Superior temporal gyrus (tissue), 1 donor: ENCODE data around the gene BEND6.

Experiments used
- DNase-seq: peaks from one replicate; pipeline ENCODE4 v3.0.0-alpha.2; 2016; ENCODE audit errors: extremely low spot score

BEND6 gene, protein sequence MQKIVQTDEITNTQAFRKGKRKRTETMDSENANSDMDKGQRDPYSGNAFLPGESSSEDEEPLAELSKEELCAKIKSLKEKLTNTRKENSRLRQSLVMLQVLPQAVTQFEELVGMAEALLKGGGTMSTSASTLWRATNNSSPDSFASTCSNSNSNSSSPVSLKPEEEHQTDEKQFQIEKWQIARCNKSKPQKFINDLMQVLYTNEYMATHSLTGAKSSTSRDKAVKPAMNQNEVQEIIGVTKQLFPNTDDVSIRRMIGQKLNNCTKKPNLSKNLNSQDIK

GRCh38 chr6:56954403-56955170, at the start of gene BEND6:
TSS of gene BEND6 (plus strand) at chr6:56955107. CDS start at chr6:56981811, 26,704 bp downstream.
- DNase-seq, result peak; percentile 69

DNA sequence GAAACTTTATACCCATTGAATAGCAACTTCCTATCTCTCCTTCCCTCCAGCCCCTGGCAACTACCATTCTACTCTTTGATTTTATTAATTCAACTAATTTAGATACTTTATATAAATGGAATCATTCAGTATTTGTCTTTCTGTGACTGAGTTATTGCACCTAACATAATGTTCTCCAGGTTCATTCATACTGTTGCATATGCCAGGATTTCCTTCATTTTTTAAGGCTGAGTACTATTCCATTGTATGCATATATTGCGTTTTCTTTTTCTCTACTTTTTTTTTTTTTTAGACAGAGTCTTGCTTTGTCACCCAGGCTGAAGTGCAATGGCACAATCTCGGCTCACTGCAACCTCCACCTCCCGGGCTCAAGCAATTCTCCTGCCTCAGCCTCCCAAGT, 49.5 kb upstream of the BEND6 start:
- no peak for DNase-seq

GRCh38 chr6:56906752-56907151, 48.2 kb upstream of the BEND6 start:
- no peak for DNase-seq

DNA sequence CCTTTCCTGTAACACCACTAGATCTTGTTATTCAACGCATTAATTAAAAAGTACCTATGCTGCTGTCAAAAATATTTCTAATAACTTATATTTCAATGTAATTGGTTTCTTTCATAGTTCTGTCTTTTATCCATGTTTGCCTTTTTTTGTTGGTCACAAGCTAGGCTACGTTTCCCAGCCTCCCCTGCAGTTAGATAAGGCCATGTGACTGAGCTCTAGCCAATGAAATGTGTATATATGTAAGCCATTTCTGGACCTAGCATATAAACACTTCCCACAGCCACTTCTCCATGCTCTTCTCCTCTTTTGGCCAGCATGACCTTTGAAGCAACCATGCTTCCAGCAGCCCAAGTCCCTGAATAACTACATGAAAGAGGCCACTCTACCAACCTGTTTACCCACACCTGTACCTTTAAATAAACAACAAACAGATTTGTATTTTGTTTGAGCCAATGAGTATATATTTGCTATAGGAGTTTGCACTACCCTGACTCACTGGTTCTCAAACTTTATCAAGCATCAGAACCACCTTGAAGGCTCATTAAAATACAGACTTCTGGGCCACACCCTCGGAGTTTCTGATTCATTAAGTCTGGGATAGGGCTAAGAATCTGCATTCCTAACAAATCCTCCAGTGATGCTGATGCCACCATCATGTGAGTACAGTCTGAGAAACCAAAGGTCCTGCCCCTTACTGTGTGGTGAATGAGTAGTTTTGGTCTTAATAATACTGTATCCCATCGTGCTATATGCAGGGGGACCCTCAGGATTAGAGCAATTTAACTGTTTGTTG, 45.6 kb upstream of the BEND6 start:
- DNase-seq, result no peak

- no peak for DNase-seq
These were observed 43.1 kb upstream of the BEND6 start for GRCh38 chr6:56911847-56912246.

DNA sequence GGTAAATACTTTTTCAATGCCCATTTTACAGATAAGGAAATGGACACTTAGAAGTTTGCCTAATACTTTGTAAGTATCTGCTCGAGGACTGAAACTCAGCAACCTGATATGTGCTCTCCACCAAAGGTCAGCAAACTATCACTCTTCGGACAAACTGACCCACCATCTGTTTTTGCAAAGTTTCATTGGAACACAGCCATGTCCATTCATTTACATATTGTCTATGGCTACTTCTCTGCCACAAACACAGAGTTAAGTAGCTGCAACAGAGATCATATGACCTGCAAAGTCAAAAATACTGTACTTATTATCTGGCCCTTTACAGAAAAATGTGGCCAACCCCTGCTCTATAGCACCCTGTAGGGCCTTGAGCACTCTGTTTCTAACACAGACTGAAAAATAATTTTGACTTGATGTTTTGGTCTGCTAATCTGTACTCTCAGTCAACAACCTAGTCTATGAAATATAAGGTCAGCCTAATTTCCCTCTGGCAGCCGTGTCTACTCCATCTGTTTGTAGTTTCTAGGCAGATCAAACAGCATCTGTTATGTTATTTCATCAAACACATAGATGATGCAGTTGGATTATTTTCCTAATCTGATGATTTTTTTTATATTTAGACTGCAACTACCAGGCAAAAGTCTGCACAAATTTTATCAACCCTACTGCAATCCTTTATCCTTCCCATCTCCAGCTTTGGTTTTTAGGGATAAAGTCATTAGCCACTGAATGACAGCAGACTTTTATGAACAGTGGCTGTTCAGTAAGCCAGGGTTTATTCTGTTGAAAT, 41.4 kb upstream of the BEND6 start:
- no peak for DNase-seq

- peak; percentile 76 for DNase-seq
These were observed 39.9 kb upstream of the BEND6 start for GRCh38 chr6:56914798-56915658.

GRCh38 chr6:56915832-56916231, 39.1 kb upstream of the BEND6 start:
- DNase-seq, result no peak

DNA sequence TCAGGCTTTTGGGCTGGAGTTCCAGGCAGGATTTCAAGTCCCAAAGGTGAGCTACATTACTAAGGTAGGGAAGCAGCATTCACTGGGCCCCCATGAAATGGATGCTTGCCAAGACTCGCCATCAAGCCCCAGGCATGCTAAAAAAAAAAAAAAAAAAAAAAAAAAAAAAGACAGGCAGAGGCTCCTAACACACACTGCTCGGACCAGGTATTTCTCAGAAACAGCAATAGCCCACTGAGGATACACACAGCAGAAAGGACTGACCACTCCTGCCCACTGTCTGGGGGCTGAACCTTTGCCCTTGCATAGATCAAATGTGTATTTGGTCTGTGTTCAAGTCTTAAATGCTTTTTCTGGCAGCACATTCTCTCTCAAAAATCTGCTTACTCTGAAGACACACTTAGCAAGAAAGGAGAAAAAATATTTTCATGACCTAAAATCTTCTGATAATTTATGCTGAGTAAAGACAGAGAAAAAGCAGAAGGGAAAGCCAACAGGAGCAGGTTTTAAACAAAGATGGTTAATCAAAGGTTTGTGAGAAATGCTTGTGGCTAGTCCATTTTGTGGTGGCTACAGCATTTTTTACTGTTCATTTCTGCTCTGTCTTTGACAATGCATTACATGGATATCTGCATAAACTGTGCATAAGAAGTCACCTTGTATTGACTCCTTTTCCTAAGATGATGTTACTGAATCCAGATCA, 37.9 kb upstream of the BEND6 start:
- no peak for DNase-seq

GRCh38 chr6:56922645-56923044, 32.3 kb upstream of the BEND6 start:
- DNase-seq, result no peak

GRCh38 chr6:56923565-56923964, 31.3 kb upstream of the BEND6 start:
- DNase-seq, result no peak

- no peak for DNase-seq
These were observed 27.1 kb upstream of the BEND6 start for GRCh38 chr6:56927538-56928453.

DNA sequence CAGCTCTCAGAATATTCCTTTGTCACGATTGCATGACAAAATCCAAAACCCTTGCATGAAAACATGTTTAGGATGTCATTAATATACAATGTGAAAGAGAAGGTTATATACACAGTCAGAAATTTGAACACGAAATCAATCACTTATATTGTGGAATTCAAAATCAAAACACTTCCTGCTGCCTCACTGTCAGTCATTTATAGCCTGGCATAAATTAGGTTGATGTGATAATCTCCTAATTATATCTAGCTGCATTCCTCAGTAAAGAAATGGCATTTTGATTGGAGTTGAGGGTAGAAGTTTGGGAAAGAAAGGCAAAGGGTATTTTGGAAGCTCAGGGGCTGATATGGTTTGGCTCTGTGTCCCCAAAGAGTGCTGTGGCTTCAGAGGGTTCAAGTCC, 24.1 kb upstream of the BEND6 start:
- no peak for DNase-seq

DNA sequence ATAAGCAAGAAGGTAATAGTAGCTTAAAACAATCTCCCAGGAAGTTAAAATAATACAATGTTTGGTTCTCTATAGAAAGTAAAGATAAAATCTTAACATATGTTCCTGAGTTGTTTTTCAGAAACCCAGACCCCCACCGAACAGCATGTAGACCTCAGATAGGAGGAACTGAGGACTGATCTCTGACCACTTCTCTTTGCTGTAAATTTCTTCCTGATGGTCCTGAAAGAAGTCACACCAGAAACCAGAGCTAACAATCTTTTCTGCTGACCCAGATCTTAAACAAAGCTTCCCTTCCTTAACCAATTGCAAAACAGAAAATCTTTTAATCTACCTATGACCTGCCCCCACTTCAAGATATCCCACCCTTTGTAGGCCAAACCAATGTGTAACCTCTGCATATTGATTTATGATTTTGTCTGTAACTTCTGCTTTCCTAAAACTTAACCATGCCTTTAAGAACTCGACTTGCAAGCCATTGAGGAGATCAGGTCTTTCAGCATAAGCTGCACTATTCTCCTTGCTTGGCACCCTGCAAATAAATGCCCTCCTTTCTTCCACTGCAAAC, 21.9 kb upstream of the BEND6 start:
- DNase-seq, result no peak

- no peak for DNase-seq
These were observed 21.3 kb upstream of the BEND6 start for GRCh38 chr6:56933650-56934049.

DNA sequence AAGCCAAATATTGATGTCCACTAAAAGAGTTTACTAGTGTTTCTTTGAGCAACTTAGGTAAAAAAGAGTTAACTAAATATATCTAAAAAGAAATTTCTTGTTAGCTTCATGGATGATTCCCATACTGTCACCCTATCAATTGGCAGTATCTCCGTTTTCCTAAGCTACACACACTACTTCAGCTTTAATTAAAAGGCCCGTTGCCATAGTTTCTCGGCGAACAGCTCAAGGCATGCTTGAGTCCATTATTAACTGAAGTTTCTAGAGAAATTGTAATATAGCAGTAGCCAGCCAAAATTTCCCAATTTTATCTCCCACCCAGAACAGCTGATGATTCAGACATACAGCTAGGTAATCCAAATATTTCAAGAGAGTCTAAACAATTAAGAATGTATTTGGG, 20.0 kb upstream of the BEND6 start:
- no peak for DNase-seq

DNA sequence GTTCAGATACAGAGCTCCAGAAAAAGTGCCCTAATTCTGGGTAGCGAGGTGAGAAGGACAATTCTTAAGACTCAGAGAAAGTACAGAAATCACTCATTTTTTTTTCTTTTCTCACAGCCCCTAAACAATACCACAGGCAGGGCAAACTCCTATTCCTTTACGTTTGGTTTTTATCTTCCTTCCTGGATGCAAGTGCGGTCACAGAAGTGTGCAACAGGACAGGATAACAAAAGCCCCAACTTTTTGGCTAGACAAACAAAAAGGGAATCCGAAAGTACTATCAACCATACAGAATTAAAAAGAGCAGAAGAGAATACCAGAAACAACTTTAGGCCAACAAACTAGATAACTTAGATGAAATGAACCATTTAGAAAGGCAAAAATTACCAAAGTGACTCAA, 18.4 kb upstream of the BEND6 start:
- no peak for DNase-seq

GRCh38 chr6:56938649-56939191, 16.2 kb upstream of the BEND6 start:
- DNase-seq, result no peak
